Calu3 (cell line): ENCODE measurements around the gene TASL. TPM values are rescaled to one million over a fixed set of nuclear protein-coding genes. Genes with fewer than 3 reads are reported as not detected.

Source experiments
- BruUV-seq: library from RNA; stranded (reverse); fragments of 400-500 nt; replicated peaks from 2 replicates; lab custom pipeline; 2021; lab: Mats Ljungman, UMichigan
- CTCF ChIA-PET: fragments of 300-600 bp; sonication (Branson Sonifier 250); formaldehyde crosslinking; loops from one replicate; lab custom pipeline; 2022; ENCODE audit warnings: antibody characterized with exemption; lab: Charles Lee
- DNase-seq: peaks from one replicate; pipeline ENCODE4 v3.0.0; 2022
- H3K27ac Mint-ChIP-seq: one replicate; pipeline ENCODE4 v1.8.0; 2022; ENCODE audit warnings: mixed read lengths; ENCODE audit not compliant: unreplicated experiment
- H3K27me3 Mint-ChIP-seq: one replicate; pipeline ENCODE4 v1.8.0; 2022; ENCODE audit warnings: mixed read lengths; ENCODE audit not compliant: unreplicated experiment
- H3K36me3 Mint-ChIP-seq: one replicate; pipeline ENCODE4 v1.8.0; 2022; ENCODE audit warnings: mild to moderate bottlenecking, moderate library complexity, mixed read lengths; ENCODE audit not compliant: insufficient read depth, unreplicated experiment
- H3K4me1 Mint-ChIP-seq: one replicate; pipeline ENCODE4 v1.8.0; 2022; ENCODE audit warnings: mild to moderate bottlenecking, low read depth, mixed read lengths; ENCODE audit not compliant: unreplicated experiment
- H3K4me3 Mint-ChIP-seq: one replicate; pipeline ENCODE4 v1.8.0; 2022; ENCODE audit warnings: mild to moderate bottlenecking, low read depth, moderate library complexity, mixed read lengths; ENCODE audit not compliant: unreplicated experiment
- H3K9me3 Mint-ChIP-seq: one replicate; pipeline ENCODE4 v1.8.0; 2022; ENCODE audit warnings: low read depth, mixed read lengths; ENCODE audit not compliant: unreplicated experiment
- CTCF ChIP-seq: fragments of 200-600 bp; IDR thresholded peaks from one replicate; pipeline ENCODE4 v1.8.0; 2022; ENCODE audit warnings: antibody characterized with exemption; ENCODE audit not compliant: unreplicated experiment
- intact Hi-C: fragments of 100-400 bp; cut with micrococcal nuclease; formaldehyde crosslinking; loops from one replicate; pipeline ENCODE4 v1.10.0; 2022; ENCODE audit not compliant: unreplicated experiment
- total RNA-seq: library from RNA; stranded (reverse); gene quantifications from 2 replicates; pipeline ENCODE4 v1.2.3, GENCODE V29; 2022

Gene TASL
- total RNA-seq, 1 experiment from 2014 or later: not detected

GRCh38 chrX:30620125-30620524 is 42.6 kb upstream of the TASL start:
- CTCF ChIA-PET: no interaction called here
- intact Hi-C loops: no loop called here
- Mint-ChIP-seq H3K27ac (no peak overlapping the region), H3K27me3 (no peaks in the 10 kb centered on the region), H3K9me3 (no peaks in the 10 kb centered on the region), H3K36me3 (no peaks in the 10 kb centered on the region), H3K4me1 (no peaks in the 10 kb centered on the region), H3K4me3 (no peak overlapping the region)
- no peak for TF ChIP-seq CTCF
- BruUV-seq: no TSS peak
- DNase-seq: no peak

- no TSS peak for BruUV-seq
- H3K4me1 Mint-ChIP-seq: no peaks in the 10 kb centered on the region
- H3K4me3 Mint-ChIP-seq: no peak overlapping the region
- no peaks in the 10 kb centered on the region for H3K27me3 Mint-ChIP-seq
- intact Hi-C loops: no loop called here
- peak; percentile 1 for DNase-seq
- H3K27ac Mint-ChIP-seq: no peak overlapping the region
- TF ChIP-seq CTCF: no peak
- H3K9me3 Mint-ChIP-seq: no peaks in the 10 kb centered on the region
- CTCF ChIA-PET: interaction anchor here (0.7 to 1.2 kb wide), 3 partner anchors 46 to 49 kb away, joined by 3 to 5 read pairs (median 3); no protein-coding TSS in a partner anchor
- no peaks in the 10 kb centered on the region for H3K36me3 Mint-ChIP-seq
Measured at GRCh38 chrX:30618160-30618765, 40.7 kb upstream of the TASL start.

- no peak for DNase-seq
- H3K27me3 Mint-ChIP-seq: no peaks in the 10 kb centered on the region
- no peak overlapping the region for H3K27ac Mint-ChIP-seq
- no TSS peak for BruUV-seq
- H3K4me3 Mint-ChIP-seq: no peak overlapping the region
- CTCF ChIA-PET: no interaction called here
- no peak for TF ChIP-seq CTCF
- no peaks in the 10 kb centered on the region for H3K4me1 Mint-ChIP-seq
- H3K36me3 Mint-ChIP-seq: no peaks in the 10 kb centered on the region
- H3K9me3 Mint-ChIP-seq: no peaks in the 10 kb centered on the region
- intact Hi-C loops: no loop called here
Measured at GRCh38 chrX:30615229-30615628, 37.7 kb upstream of the TASL start.

- TF ChIP-seq CTCF: no peak
- Mint-ChIP-seq H3K36me3 (no peaks in the 10 kb centered on the region), H3K9me3 (no peaks in the 10 kb centered on the region), H3K27me3 (no peaks in the 10 kb centered on the region), H3K27ac (no peak overlapping the region), H3K4me1 (no peaks in the 10 kb centered on the region), H3K4me3 (no peak overlapping the region)
- DNase-seq: no peak
- CTCF ChIA-PET: no interaction called here
- intact Hi-C loops: no loop called here
- no TSS peak for BruUV-seq
Measured at GRCh38 chrX:30613721-30614120, 36.2 kb upstream of the TASL start.
